D721Med (cell line): ENCODE measurements around the gene QRICH1.

Source experiments
- DNase-seq: peaks from one replicate; pipeline ENCODE4 v3.0.0; 2011; ENCODE audit warnings: low spot score; ENCODE audit not compliant: insufficient read length
- FAIRE-seq: peaks from 2 replicates; lab custom pipeline; 2011; peaks lifted over from hg19 to GRCh38; lab: Jason Lieb, UNC
- CTCF ChIP-seq: IDR thresholded peaks from 2 replicates; pipeline ENCODE4 v1.5.1; 2012; ENCODE audit warnings: mild to moderate bottlenecking, control low read depth; ENCODE audit not compliant: insufficient read depth; ENCODE audit errors: missing control alignments

The QRICH1 gene

GRCh38 chr3:49076116-49076515 lies 17.8 kb downstream of the QRICH1 start:
- TF ChIP-seq CTCF = no peak
- DNase-seq (no peak), FAIRE-seq (no peak)

GRCh38 chr3:49058011-49058410 lies 35.9 kb downstream of the QRICH1 start:
- FAIRE-seq (no peak), DNase-seq (no peak)
- TF ChIP-seq CTCF = no peak

- FAIRE-seq (no peak), DNase-seq (no peak)
- no peak for TF ChIP-seq CTCF
These were observed 36.6 kb downstream of the QRICH1 start for GRCh38 chr3:49057268-49057667.

GRCh38 chr3:49054344-49054862 lies 39.5 kb downstream of the QRICH1 start:
- no peak for TF ChIP-seq CTCF
- DNase-seq (no peak), FAIRE-seq (no peak)

- FAIRE-seq (no peak), DNase-seq (no peak)
- TF ChIP-seq CTCF = no peak
These were observed 40.3 kb downstream of the QRICH1 start for GRCh38 chr3:49053543-49053942.

- no peak for TF ChIP-seq CTCF
- DNase-seq (no peak), FAIRE-seq (no peak)
These were observed 58.6 kb downstream of the QRICH1 start for GRCh38 chr3:49035281-49035680.

- no peak for FAIRE-seq
These were observed 59.2 kb downstream of the QRICH1 start for GRCh38 chr3:49034650-49035049.

More at GRCh38 chr3:49034650-49035049, 59.2 kb downstream of the QRICH1 start:
- no peak for TF ChIP-seq CTCF
- no peak for DNase-seq
